Left cardiac atrium (tissue), 4 donors: Measurements from ENCODE around the gene IZUMO4. TPM values are rescaled to one million over a fixed set of nuclear protein-coding genes. Genes with fewer than 3 reads are reported as not detected.

Source experiments
- ATAC-seq, 2 donors: fragments of 200-7000 bp; cut with Tn5 transposase; one replicate each; pipeline ENCODE4 v1.9.1; 2020; ENCODE audit warnings: mild to moderate bottlenecking in 2 of 2, moderate library complexity in 2 of 2
- DNase-seq: peaks from one replicate; pipeline ENCODE4 v3.0.0-alpha.2; 2020
- intact Hi-C, 2 donors: fragments of 100-400 bp; cut with DNase I; formaldehyde crosslinking; loops; one replicate each; pipeline versions ENCODE4 v1.14.1 to v1.15.1; 2022 to 2023
- total RNA-seq, 2 donors: library from RNA; stranded (reverse); fragmentation: NEBNext Ultra II Directional; extraction: Animal tissue kit (Norgen Biotek cat#: 25700); gene quantifications; one replicate each; pipeline ENCODE4 v1.2.1, GENCODE V29; 2021
- donor health status: DM: no; HTN: yes; CAD: no.
- donor health status: DM: no; HTN: yes; CAD: no; lungs with severe emphysema.
- donor health status: DM: yes; HTN: yes; CAD: no.
- donor health status: Dilated cardiomyopathy.

IZUMO4 gene
- total RNA-seq, 2 donors from 2014 or later = 0.89 to 2.3 TPM

DNA sequence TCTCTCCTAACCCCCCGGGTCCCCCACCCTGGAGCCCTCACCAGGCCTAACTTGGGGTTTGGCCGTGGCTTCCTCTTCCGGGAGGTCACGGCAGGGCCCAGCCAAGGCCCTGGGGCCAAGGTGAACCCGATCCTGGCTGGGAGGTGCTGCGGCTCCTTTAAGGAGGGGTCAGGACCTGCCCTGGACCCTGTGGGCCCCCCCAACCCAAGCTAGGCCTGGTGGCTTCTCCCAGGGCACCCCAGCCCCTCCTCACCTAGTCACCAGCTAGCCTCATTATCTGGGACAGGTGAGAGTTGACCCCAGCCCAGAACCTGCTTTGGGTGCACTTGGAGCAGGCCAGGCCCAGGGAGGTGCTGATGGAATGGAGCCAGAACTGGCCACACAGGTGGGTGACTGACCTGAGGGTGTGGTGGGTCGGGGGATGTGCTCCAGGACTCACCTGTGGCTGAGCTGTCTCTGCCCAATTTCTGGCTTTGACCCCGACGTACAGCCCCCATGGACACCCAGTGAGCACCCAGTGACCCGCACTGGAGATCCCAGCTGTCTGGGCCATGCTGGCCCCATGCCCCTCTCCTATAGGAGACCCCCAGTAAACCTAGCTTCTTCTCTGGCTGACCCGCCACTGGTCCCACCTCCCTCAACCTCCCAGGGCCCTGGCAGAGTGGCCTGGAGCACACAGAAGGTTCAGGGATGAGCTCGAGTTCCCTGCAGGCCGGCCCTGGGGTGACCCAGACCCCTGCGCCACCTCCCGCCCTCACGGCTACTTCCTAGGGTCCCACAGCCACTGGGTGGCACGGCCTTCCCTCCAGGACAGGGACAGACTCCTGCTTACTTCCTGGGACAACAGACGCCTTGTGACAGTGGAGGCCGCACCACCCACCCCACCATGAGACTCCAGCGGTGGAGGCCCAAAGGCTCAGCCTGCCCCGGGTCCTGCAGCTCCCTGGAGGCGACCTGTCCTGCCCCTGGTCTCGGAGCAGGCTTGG lies 38.9 kb upstream of the IZUMO4 start:
- DNase-seq = no peak
- no peak for ATAC-seq
- intact Hi-C loops = no loop called here

DNA sequence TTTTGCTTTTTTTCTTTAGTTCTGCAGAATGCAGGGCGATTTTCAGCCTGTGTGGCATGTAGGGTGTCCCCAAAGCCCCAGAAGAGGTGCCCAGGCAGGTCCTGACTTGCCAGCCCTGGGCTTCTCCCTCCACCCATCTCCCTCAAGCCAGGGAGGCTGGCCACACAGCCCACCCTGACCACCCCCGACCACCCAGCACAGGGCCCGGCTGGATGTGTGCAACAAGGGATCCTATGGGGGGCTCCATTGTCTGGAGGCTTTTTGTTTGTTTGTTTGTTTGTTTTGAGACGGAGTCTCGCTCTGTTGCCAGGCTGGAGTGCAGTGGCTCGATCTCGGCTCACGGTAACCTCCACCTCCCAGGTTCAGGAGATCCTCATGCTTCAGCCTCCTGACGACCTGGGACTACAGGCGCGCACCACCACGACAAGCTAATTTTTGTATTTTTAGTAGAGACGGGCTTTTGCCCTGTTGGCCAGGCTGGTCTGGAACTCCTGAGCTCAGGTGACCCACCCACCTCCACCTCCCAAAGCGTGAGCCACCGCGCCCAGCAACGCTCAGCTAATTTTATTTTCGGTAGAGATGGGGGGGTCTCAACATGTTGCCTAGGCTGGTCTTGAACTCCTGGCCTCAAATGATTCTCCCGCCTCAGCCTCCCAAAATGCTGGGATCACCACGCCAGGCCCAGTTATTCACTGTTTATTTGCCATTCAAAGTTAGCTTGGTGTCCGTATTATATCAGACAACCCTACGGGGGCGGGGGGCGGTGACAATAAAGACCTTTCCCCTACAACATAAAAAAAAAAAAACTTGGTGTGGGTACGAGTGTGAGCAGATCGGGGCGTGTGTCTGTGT lies 37.9 kb upstream of the IZUMO4 start:
- intact Hi-C loops = no loop called here
- DNase-seq (no peak), ATAC-seq (no peak)

DNA sequence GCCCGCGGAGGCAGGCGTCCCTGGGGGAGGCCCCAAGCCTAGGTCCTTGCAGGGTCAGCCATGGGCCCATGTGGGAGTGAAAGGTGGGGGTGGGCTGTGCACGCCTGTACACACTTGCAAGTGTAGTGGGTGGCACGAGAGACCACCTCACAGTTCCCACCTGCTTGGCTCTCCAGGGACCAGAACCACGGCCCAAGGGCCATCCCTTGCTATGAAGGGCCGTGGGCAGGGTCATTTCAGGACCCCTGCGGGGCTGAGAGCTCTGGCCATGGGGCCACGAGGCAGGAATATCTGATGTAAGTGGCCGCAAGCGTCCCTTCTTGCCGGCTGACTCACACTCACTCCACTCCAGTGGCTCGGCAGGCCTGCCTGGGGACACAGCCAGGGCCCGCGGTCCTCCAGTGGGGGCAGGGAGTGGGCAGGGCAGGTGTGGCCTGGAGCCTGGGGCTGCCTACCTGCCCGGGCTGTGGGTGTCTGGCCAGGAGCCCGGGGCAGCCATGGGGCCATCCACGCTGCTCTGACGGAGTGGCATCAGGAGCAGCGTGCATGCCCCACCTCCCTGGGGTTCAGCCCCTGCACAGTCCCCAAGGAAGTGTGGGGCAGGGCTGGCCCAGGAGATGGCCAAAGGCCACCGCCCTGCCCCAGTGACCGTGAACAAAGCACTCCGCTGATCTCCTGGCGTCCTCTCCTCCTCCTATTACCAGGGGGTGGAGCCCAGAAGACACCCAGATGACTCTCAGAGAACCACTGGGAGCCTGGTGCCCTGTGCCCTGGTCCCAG lies 37.1 kb upstream of the IZUMO4 start:
- DNase-seq = peak; percentile 71
- intact Hi-C loops = no loop called here

DNA sequence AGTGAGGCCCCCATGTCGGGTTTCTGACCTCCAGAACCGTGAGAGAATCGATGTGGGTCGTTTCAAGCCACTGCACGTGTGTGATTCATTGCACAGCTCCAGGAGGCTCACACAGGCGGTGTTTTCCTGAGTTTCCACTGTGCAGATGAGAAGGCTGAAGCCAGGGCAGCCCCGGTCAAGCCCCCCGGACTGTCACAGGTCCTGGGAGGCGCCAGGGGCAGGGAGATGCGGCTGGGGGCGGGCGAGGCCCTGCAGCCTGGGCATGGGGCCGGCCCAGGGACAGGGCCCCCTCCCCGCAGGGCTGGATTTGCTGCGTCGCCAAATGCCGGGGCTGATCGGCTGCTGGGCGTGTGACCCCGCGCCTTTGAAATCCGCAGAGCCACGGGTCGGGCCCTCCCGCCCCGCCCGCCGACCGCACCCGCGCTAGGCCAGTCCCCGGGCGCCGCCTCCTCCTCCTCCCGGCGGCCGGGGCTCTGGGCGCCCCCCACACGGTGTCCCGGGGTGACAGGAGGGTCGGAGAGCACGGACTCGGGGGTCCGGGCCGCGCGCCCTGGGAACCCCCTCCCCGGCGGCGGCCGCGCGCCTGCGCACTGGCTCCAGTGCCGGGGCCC lies 35.7 kb upstream of the IZUMO4 start:
- ATAC-seq = peak; percentile 64 to 66
- intact Hi-C loops = no loop called here

More for the DNA sequence above, 37.1 kb upstream of the IZUMO4 start:
- ATAC-seq = peak; percentile 14 to 17

DNA sequence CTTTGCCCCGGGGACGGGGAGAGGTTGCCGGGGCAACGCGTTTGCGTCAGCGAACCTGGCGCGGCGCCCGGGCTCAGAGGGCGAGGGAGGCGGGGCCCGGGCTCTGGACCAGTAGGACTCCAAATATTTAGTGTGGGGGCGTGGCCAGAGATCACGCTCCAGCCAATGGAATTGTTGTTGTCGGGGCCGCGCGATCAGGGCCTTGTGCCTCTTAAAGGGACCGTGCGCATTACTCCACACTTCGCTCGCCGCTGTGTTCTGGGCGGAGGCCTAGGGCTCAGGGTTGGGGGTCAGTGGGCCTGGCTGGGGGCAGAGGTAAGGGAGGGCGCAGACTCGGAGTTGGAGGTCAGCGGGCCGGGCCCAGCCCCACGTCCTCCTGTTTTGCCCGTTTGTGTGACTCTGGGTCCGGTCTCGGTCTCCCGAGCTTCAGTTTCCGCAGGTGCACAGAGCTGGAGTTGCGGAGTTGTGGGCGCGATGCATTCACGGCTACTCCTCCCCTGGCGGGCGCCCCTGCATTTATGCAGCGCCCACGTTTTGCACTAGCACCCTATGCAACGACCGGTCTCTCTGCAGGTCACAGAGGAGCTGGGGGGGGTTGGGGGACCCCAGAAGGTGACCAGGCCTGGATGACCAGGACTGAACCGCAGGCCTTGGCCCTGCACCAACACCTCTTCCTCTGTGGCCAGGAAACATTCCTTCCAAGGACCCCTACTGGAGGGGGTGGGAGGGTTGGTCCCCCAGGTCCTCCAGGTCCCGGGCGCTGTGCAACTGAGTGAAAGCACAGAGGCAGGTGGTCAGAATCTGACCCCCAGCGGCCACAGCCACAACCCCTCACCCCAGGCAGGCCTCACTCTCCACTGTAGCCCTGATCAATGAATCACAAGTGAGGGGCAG lies 35.0 kb upstream of the IZUMO4 start:
- intact Hi-C loops = no loop called here
- ATAC-seq (peak; percentile 88 to 90), DNase-seq (peak; percentile 99)

More for the DNA sequence above, 35.7 kb upstream of the IZUMO4 start:
- peak; percentile 81 for DNase-seq

- intact Hi-C loops = no loop called here
- DNase-seq (no peak), ATAC-seq (no peak)
Measured at GRCh38 chr19:2062389-2062729, 34.4 kb upstream of the IZUMO4 start.

- intact Hi-C loops = no loop called here
- ATAC-seq (no peak), DNase-seq (no peak)
Measured at GRCh38 chr19:2062770-2063169, 33.9 kb upstream of the IZUMO4 start.

DNA sequence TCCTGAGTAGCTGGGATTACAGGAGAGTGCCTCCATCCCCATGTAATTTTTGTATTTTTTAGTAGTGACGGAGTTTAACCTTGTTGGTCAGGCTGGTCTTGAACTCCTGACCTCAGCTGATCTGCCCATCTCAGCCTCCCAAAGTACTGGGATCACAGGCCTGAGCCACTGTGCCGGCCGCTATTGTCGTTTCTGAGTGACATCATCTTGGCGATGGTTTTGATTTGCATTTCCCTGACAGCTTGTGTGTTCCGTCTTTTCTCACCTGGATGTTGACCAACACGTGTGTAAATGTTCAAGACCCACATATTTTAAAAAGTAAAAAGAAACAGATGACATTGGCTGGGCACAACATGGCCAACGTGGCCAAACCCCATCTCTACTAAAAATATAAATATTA lies 32.9 kb upstream of the IZUMO4 start:
- intact Hi-C loops = loop anchor here in 1 of 2 donors (2.0 kb wide), 1 partner anchor 21 kb away; no protein-coding TSS in a partner anchor
- no peak for ATAC-seq
- no peak for DNase-seq

DNA sequence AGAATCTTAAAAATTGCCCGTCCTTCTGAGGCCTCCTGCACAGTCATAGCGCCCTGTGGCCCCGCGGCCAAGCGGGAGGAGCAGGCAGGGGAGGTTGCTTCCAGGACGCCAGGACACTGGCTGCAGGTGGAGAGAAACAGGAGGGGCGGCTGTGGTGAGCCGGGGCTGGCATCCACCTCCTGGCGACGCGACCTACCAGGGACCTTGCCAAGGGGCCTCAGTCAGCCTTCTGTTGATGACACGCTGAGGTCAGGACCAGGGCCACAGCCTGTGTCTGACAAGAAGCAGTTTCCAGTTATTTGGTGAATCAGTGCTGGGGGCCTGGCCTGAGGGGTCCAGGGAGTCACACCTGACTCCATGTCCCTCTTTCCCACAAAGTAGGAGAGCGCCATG lies 32.3 kb upstream of the IZUMO4 start:
- intact Hi-C loops = loop anchor here in 1 of 2 donors (2.0 kb wide), 1 partner anchor 22 kb away; no protein-coding TSS in a partner anchor
- no peak for DNase-seq
- ATAC-seq = no peak

DNA sequence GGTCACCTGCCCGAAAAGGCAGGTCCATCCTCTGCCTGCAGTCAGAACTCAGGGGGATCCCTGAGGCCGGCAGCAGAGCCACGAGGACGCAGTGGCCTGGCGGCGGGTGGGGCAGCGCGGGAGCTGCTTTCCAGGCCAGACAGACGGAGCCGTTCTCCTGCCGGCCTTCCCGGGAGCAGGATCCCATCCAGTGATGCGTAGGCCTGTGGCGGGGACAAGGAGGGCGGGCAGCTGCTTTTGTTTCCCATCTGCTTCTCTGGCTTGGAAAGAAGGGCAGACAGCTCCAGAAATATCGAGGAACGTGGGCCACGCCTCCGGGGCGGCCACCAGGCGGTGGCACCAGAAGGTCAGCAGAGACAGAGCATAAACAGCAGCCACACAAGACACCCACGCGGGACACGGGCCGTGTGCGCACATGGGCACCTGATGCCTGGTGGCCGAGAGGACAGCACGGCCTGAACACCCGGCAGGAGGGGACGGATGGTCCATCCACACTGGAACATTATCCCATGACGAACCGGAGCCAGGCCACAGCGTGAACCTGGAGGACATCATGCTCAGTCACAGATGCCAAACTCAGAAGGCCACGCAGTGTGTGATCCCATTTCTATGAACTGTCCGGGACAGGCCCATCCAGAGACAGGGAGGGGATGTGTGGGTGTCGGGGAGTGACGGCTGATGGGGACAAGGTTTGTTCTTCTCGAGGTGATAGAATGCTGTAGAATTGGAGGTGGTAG lies 31.8 kb upstream of the IZUMO4 start:
- intact Hi-C loops = loop anchor here (2.0 to 5.0 kb wide), 2 partner anchors 22 to 43 kb away; no protein-coding TSS in a partner anchor
- peak; percentile 63 for DNase-seq
- ATAC-seq = peak in 1 of 2 donors; percentile 6

- ATAC-seq (peak in 1 of 2 donors; percentile 20), DNase-seq (no peak)
- intact Hi-C loops = loop anchor here (10.0 kb wide), 1 partner anchor 146 kb away; no protein-coding TSS in a partner anchor
Measured at GRCh38 chr19:2070436-2070827, 26.3 kb upstream of the IZUMO4 start.

DNA sequence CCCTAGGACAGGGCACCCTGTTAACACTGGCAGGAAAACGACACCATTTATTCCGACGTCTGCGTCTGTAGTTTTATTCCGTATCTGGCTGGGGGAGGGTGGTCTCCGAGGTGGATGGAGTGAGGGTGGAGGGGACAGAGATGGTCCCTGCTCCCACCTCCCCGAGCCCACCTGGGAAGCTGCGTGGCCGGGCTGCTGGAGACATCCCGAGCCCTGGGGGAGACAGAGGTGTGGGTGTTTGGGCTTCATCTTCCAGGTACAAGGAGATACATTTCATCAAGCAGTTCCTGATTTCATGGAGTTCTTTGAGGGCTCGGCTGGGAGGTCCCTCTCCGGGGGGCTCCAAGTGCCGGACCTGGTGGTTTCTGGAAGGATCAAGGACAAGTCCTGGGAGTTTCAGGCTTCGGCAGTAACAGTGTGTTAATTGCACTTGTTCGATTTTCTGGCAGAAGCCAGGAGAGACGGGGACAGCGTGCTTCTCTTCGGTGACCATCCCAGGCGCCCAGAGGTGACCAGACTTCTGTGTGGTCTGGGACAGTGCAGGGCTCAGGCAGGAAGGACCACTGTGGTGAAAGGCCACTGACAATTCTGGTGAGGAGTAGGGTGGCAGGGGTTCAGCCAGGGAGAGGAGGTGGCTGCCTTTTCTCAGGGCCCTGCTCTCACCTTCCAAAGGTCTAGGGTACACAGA lies 25.6 kb upstream of the IZUMO4 start:
- DNase-seq (no peak), ATAC-seq (no peak)
- intact Hi-C loops = loop anchor here (10.0 kb wide), 1 partner anchor 146 kb away; no protein-coding TSS in a partner anchor

DNA sequence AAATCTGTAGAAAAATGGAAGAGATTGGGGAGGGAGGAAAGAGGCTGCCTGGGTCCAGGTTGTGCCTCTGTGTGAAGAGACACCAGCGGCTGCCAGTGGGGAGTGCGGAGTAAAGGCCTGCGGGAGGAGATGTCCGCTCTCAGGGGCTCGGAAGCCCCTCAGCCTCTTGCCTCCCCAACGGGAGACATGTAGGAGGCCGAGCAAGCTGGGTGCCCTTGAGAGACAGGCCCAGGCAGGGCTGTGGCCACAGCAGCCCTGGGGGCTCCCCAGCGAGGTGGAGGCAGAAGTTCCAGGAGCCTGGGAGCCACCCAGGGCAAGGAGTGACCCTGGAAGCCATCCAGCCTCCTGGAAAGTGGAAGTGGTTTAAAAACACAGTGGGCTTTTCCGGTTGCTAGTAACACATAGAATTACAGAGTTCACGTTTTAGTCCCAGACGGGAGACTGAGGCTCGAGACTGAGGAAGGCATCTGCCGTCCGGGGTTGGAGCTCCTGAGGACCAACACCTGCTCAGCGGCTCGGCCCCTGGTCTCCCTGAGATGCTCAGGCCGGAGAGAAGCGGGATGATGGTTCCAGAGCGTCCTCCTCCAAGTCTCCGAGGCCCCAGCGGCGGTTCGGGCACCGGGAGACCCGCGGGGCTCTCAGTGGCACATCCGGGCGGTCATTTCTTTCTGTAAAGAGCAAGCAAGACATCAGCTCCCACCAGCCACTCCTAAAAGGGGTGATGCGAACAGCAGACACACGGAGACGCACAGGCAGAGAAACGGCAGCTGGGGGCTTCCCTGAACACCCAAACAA lies 23.8 kb upstream of the IZUMO4 start:
- ATAC-seq (no peak), DNase-seq (no peak)
- intact Hi-C loops = loop anchor here (10.0 kb wide), 1 partner anchor 148 kb away; no protein-coding TSS in a partner anchor

- ATAC-seq (no peak), DNase-seq (no peak)
- intact Hi-C loops = loop anchor here (10.0 kb wide), 1 partner anchor 152 kb away; no protein-coding TSS in a partner anchor
Measured at GRCh38 chr19:2076526-2076944, 20.2 kb upstream of the IZUMO4 start.

GRCh38 chr19:2077398-2077797 lies 19.3 kb upstream of the IZUMO4 start:
- ATAC-seq = no peak
- intact Hi-C loops = loop anchor here (10.0 kb wide), 1 partner anchor 153 kb away; no protein-coding TSS in a partner anchor
- DNase-seq = no peak
